Cardiac fibroblast (primary cell): ENCODE results near the gene ZNF639.

ENCODE experiments used
- DNase-seq, 2 donors: peaks; one replicate each; pipeline versions ENCODE4 v3.0.0 to v3.0.0-alpha.2; 2010; ENCODE audit warnings: low read depth in 2 of 2
- H3K4me3 ChIP-seq, 2 donors: replicated peaks in 1 of 2; 1 replicate in 1 of 2; 2 replicates in 1 of 2; pipeline ENCODE4 v1.5.1; 2011; ENCODE audit warnings: low read depth in 2 of 2, low read length in 2 of 2, mild to moderate bottlenecking in 2 of 2, moderate library complexity in 1 of 2
- CTCF ChIP-seq: IDR thresholded peaks from one replicate; pipeline ENCODE4 v1.5.1; 2011; ENCODE audit warnings: low read depth, mild to moderate bottlenecking, low read length, inconsistent platforms

ZNF639 gene

GRCh38 chr3:179363332-179363731 is 40.5 kb downstream of the ZNF639 start:
- DNase-seq = no peak
- no peak overlapping the region for H3K4me3 ChIP-seq
- no peak for TF ChIP-seq CTCF

- H3K4me3 ChIP-seq = no peak overlapping the region
- no peak for TF ChIP-seq CTCF
- no peak for DNase-seq
Observed at GRCh38 chr3:179369621-179370020, 46.8 kb downstream of the ZNF639 start.

- TF ChIP-seq CTCF = no peak
- no peak overlapping the region for H3K4me3 ChIP-seq
- no peak for DNase-seq
Observed at GRCh38 chr3:179373938-179374337, 51.1 kb downstream of the ZNF639 start.

- DNase-seq = no peak
- H3K4me3 ChIP-seq = no peak overlapping the region
- TF ChIP-seq CTCF = no peak
Observed at GRCh38 chr3:179375091-179375999, 52.5 kb downstream of the ZNF639 start.

DNA sequence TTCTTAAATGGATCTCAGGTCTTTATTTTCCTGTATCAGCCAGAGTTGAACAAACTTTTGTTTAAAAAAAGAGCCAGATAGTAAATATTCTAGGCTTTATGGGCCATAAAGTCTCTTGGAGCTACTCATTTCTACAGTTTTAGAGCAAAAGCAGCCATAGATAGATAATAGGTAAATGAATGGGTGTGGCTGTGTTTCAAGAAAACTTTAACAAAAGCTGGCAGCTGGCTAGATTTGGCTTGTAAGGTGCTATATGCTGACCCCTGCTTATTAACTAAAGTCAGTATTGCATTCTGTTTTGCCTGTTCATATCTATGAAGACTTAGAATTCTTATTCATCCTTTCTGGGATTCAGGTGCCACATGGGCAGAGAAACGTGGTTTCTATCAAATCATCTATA is 53.6 kb downstream of the ZNF639 start:
- TF ChIP-seq CTCF = no peak
- DNase-seq = no peak
- no peak overlapping the region for H3K4me3 ChIP-seq
